IPS DF 19.7 (cell line): ENCODE results near the gene DCTPP1.

ENCODE experiments used
- DNase-seq: peaks from one replicate; pipeline ENCODE4 v3.0.0-alpha.2; 2013; ENCODE audit warnings: low read depth, low spot score

DCTPP1 gene

DNA sequence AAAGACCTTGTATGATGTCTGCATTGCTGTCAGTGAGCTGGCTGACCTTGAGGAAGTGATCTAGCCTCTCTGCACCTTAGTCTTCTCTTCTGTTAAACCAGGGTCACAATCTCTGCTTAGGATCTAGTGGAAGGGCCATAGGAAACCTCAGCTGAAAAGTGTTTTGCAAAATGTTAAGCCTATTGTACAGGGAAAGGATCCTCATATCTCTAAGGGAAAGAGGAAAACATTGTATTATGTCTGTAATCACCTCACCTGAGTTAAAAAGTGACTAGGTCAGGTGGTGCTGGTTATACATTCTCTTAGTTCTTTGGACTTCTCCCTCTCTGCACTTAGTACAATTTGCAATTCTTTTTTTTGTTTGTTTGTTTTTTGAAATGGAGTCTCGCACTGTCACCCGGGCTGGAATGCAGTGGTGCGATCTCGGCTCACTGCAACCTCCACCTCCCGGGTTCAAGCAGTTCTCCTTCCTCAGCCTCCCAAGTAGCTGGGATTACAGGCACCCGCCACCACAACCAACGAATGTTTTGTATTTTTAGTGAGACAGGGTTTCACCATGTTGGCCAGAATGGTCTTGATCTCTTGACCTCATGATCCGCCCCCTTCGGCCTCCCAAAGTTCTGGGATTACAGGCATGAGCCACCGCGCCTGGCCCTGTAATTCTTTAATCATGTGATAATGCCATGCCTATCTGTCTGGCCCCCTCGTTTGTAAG, 17.8 kb upstream of the DCTPP1 start:
- DNase-seq = no peak

DNA sequence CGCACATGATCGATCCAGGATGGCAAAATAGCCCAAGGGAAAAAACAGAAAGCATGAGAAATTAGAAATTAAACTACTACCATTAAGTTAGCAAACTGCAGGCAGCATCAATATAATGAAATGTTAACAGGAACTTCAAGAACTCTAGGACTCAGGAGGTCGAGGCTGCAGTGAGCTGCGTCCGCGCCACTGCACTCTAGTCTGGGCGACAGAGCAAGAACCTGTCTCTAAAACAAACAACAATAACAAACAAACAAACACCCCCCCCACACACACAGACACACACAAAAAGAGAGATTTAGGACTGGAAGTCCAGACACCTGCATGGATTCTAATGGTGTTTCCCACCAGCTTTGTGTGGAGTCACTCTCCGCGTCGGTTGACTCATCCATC, 16.4 kb upstream of the DCTPP1 start:
- DNase-seq = no peak

DNA sequence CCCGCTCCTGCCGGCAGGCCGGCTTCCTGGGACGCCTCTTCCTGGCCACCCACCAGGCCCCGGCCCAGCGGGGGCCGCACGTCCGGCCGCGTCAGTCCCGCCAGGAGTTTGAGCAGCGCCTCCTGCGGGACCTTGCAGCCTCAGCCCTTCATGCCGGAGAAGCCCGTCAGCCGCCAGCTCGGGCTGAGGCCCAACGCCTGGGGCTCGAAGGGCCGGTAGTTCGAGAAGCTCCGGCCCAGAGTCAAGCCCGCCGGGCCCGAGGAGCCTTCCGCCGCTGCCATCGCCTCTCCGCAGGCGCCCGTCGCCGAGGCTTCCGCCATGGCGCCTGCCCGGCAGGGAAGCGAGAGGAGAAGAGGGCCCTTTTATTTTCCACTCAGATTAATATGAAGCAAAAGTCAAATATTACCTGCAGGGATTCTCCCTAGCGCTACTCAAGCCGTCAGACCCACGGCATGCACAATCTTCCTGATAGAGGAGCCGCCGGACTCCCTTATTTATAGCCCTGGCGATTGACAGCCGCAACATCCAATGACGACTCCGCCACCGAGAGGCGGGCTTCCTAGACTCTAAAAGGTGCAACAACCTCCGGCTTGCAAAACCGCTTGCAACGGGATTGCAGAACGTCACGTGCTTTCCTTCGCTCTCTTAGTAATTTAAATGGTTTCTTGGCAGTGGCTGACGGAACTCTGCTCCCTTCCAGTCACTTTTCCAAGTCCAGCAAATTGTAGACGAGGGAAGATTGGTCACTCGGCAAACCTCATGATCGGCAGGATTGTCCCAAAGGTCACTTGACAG, 15.8 kb upstream of the DCTPP1 start, which contains the start of gene SEPHS2:
SEPHS2 (minus strand) TSS at position 467 of the 795 bp plus-strand sequence; CDS start at position 320, 147 bp downstream.
- peak; percentile 86 for DNase-seq

DNA sequence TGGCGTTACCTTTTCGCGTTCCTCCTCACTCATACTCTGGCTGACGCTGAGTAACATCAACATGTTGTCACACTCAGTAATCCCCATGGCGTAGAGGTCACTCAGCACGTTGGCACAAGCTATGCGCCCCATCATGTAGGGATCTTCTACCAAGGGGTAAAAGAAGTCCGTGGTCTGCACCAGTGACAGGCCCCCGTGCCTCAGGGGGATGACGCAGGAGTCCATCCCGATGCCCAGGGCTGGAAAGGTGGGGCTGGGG, 15.2 kb upstream of the DCTPP1 start:
- DNase-seq = no peak

DNA sequence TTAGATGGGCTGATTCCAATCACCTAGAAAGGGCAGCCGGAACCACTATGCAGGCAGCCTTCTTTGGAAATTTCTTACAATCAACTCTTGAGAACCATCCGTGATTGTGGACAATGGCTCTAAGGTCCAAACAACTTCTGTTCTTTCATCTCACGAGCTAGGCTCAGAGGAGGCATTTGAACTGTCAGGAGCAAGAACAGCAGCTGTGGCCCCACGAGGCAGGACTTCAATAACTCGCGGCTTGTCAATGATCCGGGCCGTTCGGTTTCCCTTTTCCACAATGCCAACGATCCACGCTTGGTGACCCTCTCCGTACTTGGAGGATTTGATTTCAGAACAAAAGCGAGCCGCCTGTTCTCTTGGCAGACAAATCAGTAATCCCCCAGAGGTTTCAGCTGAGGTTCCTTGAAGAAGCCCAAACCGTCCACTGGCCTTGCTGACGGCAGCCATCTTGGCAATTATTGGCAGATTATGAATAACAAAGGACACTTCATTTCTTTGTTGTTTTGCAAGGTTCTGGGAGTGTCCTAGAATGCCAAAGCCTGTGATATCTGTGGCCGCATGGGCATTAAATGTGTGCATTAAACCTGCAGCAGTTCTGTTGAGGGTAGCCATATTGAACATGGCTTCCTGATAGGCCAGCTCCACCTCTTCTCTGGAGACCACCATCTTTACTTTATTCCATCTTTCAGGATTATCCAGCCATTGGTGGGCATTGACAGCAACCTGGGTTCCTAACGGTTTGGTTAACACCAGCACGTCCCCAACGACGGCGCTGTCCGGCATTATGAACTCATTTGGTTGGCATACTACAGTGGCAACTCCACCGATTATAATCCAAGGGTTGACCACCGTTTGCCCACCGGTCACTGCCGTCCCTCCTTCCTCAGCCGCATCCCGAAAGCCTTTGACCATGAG, 14.7 kb upstream of the DCTPP1 start:
- no peak for DNase-seq

DNA sequence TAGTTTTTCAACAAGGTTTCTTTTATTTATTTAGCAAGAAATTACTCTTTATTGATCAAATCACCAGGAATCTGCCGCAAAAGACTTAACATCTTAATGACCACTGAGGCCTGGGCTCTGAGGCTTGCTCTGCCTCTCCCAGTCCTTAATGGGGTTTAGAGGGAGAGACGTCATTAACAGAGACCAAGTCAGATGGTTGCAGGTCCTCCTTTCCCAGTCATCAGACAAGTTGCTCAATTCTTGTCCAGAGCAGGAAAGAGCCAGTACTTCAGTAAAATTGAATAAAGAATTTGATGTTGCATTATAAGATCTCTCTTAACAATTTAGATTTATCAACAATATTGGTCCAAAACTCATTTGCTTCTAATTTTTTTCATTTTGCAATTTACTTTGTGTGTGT, 13.8 kb upstream of the DCTPP1 start:
- no peak for DNase-seq

DNA sequence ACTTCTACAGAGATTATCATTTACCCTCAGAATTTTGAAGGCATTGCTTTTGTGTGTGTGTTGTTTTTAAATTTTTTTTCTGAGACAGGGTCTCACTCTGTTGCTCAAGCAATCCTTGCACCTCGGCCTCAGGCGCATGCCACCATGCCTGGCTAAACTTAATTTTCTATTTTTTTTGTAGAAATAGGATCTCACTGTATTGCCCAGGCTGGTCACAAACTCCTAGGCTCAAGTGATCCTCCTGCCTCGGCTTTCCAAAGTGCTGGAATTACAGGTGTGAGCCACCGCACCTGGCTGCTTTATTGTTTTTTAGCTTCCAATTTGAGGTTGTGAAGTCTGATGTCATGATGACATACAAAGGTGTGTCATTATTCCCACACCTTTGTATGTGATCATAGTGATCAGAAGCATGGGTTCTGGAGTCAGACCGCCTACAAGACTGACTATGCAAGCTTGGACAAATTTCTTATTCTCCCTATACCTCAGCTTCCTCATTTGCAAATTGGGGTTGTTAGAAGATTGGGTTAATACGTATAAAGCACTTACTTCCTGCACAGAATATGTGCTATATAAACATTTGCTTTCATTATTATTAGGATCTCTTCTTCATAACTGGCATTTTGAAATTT, 10.0 kb upstream of the DCTPP1 start:
- no peak for DNase-seq

DNA sequence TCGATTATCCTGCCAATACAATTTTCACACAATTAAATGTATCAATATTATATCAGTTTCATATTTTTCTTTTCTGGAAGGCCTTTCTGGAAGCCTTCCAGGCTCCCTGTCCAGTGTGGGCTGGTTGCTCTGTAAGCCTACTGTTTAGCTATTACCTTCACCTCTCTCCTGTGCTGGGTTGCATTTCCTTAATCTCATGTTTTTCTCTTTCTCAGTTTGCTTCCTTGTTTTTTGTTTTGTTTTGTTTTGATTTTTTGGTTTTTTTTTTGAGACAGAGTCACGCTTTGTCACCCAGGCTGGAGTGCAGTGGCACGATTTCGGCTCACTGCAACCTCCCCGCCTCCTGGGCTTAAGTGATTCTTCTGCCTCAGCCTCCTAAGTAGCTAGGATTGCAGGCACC, 9.0 kb upstream of the DCTPP1 start:
- no peak for DNase-seq

DNA sequence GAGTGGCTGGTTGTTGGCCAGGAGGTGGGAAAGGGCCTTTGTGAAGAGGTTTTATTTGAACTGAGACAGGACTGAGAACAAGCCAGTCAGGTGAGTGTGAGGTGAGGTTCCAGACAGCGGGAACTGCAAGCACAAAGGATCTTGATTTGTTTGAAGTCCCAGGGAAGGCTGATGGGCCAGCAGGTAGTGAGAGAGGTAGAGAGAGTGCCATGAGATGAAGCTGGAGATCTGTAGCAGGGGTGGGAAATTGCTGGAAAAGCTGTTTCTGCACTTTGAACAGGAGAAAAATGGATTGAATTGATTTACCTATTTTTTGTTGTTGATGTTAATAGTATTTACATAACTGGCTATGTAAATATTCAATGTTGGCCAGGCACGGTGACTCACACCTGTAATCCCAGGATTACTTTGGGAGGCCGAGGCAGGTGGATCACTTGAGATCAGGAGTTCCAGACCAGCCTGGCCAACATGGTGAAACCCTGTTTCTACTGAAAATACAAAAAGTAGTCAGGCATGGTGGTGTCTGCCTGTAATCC, 7.7 kb upstream of the DCTPP1 start:
- no peak for DNase-seq

DNA sequence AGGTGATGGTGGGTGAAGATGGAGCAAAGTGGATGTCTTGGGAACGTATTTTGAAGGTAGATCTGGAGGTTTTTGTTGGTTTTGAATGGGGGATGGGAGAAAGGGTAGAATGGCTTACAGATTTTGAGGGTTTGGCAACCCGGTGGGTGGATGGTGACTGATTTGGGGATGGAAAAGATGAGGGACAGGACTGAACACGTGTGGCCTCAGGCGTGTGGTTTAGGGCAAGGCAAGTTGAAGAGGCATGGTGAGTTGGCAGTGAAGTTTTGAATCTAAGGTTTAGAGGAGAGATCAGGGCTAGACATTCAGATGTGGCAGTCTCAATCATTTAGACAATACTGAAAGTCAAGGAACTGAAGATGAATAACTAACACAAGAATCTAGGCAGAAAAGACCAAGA, 5.0 kb upstream of the DCTPP1 start:
- no peak for DNase-seq

DNA sequence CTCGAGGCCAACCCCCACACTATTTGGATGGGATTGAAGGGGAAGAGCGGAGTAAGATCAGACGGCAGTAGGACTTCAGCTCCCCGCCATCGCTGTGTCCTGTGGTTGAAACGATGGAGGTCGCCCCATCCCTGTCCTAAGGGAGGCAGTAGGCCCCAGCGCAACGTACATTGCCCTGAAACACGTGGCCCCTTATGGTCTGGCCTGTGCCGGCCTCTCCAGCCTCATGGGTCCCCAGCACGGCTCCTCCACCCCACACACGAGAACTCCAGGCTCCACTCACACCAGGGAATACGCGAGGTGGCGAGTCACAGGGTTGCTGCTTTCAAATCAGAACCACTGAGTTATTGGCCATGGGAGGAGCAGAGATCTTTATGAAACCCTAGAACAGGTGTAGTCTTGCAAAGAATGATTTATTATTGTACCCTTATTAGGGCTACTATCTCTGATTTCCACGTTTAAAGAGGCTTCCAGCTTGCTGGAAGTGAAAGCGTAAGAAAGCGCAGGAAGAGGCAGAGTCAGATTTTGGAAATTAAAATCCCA, 669 bp upstream of the DCTPP1 start:
- no peak for DNase-seq

DNA sequence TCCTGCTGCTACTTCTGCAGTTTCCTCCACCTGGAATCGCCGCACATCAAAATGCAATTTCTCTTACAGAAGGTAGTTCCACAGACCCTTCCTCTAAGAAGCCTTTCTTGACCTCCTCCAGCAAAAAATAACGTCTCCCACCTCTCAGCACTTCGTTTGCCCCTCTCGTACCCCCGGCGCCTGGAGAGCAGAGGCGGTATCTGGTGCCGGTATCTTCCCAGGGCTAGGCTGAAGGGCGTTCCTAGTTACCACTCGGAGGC, 482 bp downstream of the DCTPP1 start:
- DNase-seq = no peak

DNA sequence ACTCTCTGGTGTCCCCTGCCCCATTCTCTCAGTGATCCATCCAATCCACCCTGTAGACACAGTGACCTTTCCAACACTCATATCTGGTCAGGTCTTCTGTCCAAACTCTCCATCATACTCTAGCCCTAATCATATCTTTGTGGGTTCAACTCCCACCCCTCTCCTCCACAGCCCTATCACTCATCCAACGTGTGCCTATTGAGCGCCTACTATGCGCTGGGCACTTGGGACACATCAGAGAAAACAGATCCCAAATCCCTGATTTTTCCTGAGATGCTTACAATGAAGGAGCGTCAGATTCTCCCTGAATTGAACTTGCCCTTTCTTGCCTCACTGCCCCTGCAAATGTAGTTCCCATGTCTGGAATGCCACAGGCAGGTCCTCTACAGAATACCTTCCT, 1.8 kb downstream of the DCTPP1 start:
- no peak for DNase-seq

DNA sequence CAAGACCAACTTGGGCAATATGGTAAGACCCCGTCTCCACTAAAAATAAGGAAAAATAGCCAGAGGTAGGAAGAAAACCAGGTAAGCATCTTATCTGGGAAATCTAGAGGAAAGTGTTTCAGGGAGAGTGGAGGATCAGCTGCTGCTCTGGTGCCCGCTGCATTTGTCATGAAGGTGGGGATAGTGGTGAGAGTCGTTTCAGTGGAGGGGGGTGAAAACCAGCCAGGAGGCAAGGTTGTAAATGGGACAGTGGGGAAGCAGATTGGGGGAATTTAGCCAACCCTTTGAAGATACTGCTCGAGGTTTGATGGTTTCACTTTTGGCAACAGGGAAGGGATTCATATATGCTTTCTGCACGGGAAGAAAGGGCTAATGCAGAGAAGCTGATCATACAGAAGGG, 8.8 kb downstream of the DCTPP1 start:
- no peak for DNase-seq

DNA sequence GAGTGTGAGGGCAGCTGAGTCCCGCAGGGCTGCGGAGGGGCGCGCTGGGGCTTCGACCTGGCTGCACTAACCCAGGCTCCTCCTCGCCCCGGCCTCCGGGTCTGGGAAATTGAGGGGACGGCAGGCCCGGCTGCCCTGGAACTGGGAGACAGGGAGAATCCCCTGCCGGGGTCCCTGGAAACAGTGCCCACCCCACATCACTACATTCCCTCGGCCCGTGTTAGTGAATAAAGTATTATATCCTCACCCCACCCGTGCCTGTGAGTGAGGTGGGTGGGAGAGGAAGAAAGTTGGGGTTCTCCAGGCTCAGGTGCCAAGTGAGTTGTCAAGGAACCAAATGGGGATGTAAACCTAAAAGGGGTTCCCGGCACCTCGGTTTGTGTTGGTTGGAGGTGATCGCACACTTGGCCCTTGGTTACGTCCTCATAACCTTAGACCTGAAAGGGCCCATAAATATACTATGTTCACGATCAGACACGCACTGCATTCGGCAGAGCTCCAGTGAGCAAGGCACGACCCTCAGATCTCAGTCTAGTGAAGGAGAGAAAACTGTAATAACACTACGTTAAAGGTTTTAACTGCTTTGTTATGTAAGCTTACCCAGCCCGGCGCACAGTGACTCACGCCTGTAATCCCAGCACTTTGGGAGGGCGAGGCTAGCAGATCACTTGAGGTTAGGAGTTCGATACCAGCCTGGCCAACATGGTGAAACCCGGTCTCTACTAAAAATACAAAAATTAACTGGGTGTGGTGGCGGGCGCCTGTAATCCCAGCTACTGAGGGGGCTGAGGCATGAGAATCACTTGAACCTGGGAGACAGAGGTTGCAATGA, 11.3 kb downstream of the DCTPP1 start:
- no peak for DNase-seq

DNA sequence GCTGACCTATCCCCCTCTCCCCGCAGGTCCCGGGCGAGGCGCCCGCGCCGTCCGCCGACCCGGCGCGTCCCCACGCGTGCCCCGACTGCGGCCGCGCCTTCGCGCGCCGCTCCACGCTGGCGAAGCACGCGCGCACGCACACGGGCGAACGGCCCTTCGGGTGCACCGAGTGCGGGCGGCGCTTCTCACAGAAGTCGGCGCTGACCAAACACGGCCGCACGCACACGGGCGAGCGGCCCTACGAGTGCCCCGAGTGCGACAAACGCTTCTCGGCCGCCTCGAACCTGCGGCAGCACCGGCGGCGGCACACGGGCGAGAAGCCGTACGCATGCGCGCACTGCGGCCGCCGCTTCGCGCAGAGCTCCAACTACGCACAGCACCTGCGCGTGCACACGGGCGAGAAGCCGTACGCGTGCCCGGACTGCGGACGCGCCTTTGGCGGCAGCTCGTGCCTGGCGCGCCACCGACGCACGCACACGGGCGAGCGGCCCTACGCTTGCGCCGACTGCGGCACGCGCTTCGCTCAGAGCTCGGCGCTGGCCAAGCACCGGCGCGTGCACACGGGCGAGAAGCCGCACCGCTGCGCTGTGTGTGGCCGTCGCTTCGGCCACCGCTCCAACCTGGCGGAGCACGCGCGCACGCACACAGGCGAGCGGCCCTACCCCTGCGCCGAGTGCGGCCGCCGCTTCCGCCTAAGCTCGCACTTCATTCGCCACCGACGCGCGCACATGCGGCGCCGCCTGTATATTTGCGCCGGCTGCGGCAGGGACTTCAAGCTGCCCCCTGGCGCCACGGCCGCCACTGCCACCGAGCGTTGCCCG, 12.1 kb downstream of the DCTPP1 start:
- peak; percentile 90 for DNase-seq

DNA sequence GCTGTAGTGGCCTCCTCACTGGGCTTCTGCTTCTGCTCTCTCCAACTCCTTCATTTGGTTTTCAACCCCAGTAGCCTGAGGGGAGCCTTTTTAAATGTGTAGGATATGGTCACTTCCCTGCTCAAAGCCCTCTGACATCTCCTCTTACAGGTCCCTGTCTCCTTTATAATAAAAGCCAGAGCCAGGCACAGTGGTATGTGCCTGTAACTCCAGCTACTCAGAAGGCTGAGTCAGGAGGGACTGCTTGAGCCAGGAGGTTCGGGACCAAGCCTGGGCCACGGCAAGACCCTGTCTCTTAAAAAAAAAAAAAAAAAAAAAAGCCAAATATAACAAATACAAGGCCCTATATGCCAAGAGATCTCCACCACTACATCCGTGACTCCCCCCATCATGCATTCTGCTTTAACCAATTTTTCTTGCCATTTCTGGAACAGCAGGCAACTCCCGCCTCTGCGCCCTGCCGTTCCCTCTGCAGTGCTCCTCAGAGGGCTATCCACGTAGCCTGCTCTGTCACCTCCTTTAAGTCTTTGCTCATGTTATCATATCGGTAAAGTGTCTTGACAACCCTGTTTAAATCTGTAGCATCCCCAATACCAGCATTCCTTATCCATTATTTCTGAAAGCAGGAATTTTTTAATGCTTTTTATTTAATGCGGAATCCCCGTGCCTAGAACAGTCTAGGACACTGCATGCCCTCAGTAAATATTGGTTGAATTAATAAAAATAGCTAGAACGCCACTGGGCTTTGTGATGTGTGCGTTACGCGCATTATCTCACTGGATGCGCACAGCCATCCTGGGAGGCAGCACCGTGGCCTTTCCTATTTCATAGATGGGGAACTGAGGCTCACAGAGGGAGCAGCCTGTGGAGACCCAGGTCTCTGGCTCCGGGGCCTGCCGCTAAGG, 13.0 kb downstream of the DCTPP1 start:
- DNase-seq = no peak

DNA sequence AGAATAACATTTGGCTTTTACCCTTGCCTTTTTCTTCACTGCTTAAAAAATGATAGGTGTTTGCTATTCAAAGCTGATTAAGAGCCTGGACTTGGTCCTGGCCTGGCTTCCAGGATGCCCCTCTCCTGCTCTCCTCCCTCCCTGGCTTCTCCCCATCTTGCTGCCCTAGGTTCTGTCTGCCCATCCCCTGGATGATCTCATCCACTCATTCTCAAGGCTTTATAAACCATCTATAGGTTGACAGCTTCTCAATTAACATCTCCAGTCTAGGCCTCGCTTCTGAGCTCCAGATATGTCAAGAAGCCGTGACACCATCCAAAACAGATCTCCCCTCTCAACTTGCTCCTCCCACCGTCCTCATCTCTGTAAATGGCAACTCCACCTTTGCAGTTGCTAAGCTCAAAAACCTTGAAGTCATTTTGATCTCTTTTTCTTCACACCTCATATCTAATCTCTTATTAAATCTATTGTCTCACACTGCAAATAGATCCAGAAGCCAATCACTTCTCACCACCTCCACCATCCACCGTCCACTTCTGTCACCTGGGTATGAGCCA, 13.7 kb downstream of the DCTPP1 start:
- DNase-seq = no peak

DNA sequence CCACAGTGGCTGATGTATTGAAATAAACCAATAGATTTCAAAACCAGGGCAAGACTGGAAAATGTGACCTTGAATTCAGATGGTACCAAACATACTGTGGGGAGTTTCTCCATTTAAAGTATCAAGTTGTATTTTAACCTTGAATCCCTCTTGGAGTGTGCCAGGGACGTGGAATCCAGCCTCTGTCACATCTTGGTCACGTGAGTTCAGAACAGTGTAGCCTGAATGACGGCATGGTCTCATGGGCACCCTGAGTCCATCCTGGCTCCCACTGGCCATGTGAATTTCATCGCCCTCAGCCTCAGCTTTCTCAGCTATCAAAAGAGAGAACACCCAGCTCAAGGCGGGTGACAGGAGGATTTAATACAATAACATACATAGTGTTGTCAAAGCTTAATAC, 15.7 kb downstream of the DCTPP1 start:
- no peak for DNase-seq
